HCT116 (cell line): ENCODE data around the gene PDILT. TPM values are rescaled to one million over a fixed set of nuclear protein-coding genes. Genes with fewer than 3 reads are reported as not detected.

Experiments
- ATAC-seq: fragments of 200-7000 bp; cut with Tn5 transposase; 2 replicates; pipeline ENCODE4 v1.9.1; 2020; ENCODE audit warnings: mild to moderate bottlenecking, moderate library complexity
- BruUV-seq: library from RNA; stranded (reverse); fragments of 400-500 nt; replicated peaks from 2 replicates; lab custom pipeline; 2021; lab: Mats Ljungman, UMichigan
- CTCF ChIA-PET: fragments of 300-600 bp; sonication (Branson Sonifier 250); formaldehyde crosslinking; loops from one replicate; lab custom pipeline; 2021; ENCODE audit warnings: antibody characterized with exemption; lab: Charles Lee
- POLR2A ChIA-PET: fragments of 300-600, 350-600 bp; sonication (Branson Sonifier 250); formaldehyde crosslinking; loops from one replicate; lab custom pipeline; 2021; ENCODE audit warnings: antibody characterized with exemption; lab: Charles Lee
- RAD21 ChIA-PET, 2 experiments: fragments of 300-600 bp; sonication (Branson Sonifier 250); formaldehyde crosslinking; loops; one replicate each; lab custom pipeline; 2023; ENCODE audit warnings: low total read pairs in 2 of 2; ENCODE audit not compliant: uncharacterized antibody in 2 of 2, unreplicated experiment in 2 of 2, low non-redundant PET in 1 of 2; lab: Charles Lee
- DNase-seq: peaks from one replicate; pipeline ENCODE4 v3.0.0-alpha.2; 2010; ENCODE audit warnings: low read depth, low spot score
- H2AFZ ChIP-seq: fragments of 200-600 bp; shearing (Covaris generic), sonication (generic); 2 replicates; pipeline ENCODE4 v1.6.1; 2017; ENCODE audit warnings: low read depth, mixed run types, mixed read lengths, antibody characterized with exemption, low read length; ENCODE audit not compliant: poor library complexity, severe bottlenecking
- H3K27ac ChIP-seq: 2 replicates; pipeline ENCODE4 v1.5.1; 2012; ENCODE audit warnings: low read depth, low read length
- H3K27me3 ChIP-seq: fragments of 200-600 bp; sonication (generic); 2 replicates; pipeline ENCODE4 v1.6.1; 2016; ENCODE audit warnings: mixed run types, low read length, mixed read lengths; ENCODE audit not compliant: insufficient read depth
- H3K36me3 ChIP-seq, 2 experiments: fragments of 200-500 bp in 1 of 2; fragments of 200-600 bp in 1 of 2; sonication (Bioruptor generic) in 1 of 2; sonication (generic) in 1 of 2; 2 replicates each; pipeline versions ENCODE4 v1.5.1 to v1.6.1; 2014 to 2016; ENCODE audit warnings: low read length in 2 of 2, inconsistent platforms in 1 of 2, mixed read lengths in 1 of 2, mixed run types in 1 of 2; ENCODE audit not compliant: insufficient read depth in 2 of 2, control insufficient read depth in 1 of 2
- H3K4me1 ChIP-seq, 2 experiments: fragments of 200-600 bp in 1 of 2; sonication (generic) in 1 of 2; 2 replicates each; pipeline versions ENCODE4 v1.5.1 to v1.6.1; 2012 to 2017; ENCODE audit warnings: low read length in 2 of 2, inconsistent platforms in 1 of 2, mild to moderate bottlenecking in 1 of 2, mixed read lengths in 1 of 2, mixed run types in 1 of 2, moderate library complexity in 1 of 2; ENCODE audit not compliant: insufficient read depth in 2 of 2, control insufficient read depth in 1 of 2
- H3K4me2 ChIP-seq: fragments of 200-600 bp; sonication (generic); 2 replicates; pipeline ENCODE4 v1.6.1; 2017; ENCODE audit warnings: mixed run types, low read length, mixed read lengths
- H3K4me3 ChIP-seq, 2 experiments: fragments of 200-600 bp in 1 of 2; sonication (generic) in 1 of 2; replicated peaks in 1 of 2; 2 replicates each; pipeline ENCODE4 v1.5.1; 2011 to 2016; ENCODE audit warnings: low read length in 2 of 2, control low read depth in 1 of 2, low read depth in 1 of 2, mild to moderate bottlenecking in 1 of 2, mixed read lengths in 1 of 2, mixed run types in 1 of 2
- H3K79me2 ChIP-seq: fragments of 200-600 bp; sonication (generic); 2 replicates; pipeline ENCODE4 v1.6.1; 2017; ENCODE audit warnings: mild to moderate bottlenecking, mixed run types, low read length, moderate library complexity, mixed read lengths; ENCODE audit not compliant: insufficient read depth
- H3K9ac ChIP-seq: fragments of 200-600 bp; sonication (generic); 2 replicates; pipeline ENCODE4 v1.6.1; 2016; ENCODE audit warnings: low read length, mixed read lengths
- H3K9me2 ChIP-seq: fragments of 200-600 bp; sonication (generic), shearing (Covaris generic); 2 replicates; pipeline ENCODE4 v1.6.1; 2017; ENCODE audit warnings: mixed run types, mild to moderate bottlenecking, moderate library complexity; ENCODE audit not compliant: insufficient read depth
- H3K9me3 ChIP-seq, 2 experiments: fragments of 200-500 bp in 1 of 2; fragments of 200-600 bp in 1 of 2; sonication (Bioruptor generic) in 1 of 2; sonication (generic) in 1 of 2; 2 replicates each; pipeline ENCODE4 v1.6.1; 2014 to 2017; ENCODE audit warnings: low read length in 2 of 2, mixed read lengths in 2 of 2, inconsistent platforms in 1 of 2, low read depth in 1 of 2, mild to moderate bottlenecking in 1 of 2, mixed run types in 1 of 2, moderate library complexity in 1 of 2; ENCODE audit not compliant: control insufficient read depth in 1 of 2, insufficient read depth in 1 of 2
- H4K20me1 ChIP-seq: fragments of 200-600 bp; sonication (generic), shearing (Covaris generic); 2 replicates; pipeline ENCODE4 v1.6.1; 2017; ENCODE audit warnings: mixed run types, mild to moderate bottlenecking, moderate library complexity; ENCODE audit not compliant: insufficient read depth
- CBX3 ChIP-seq: IDR thresholded peaks from 2 replicates; pipeline ENCODE4 v1.6.1; 2012; ENCODE audit warnings: low read depth
- CTCF ChIP-seq, 3 experiments: fragments of 200-600 bp in 1 of 3; sonication (generic) in 1 of 3; IDR thresholded peaks in 2 of 3; conservative IDR thresholded peaks in 1 of 3; 2 replicates each; pipeline ENCODE4 v1.5.1; 2012 to 2017; ENCODE audit warnings: low read depth in 2 of 3, low read length in 2 of 3, antibody characterized with exemption in 1 of 3, borderline replicate concordance in 1 of 3, control low read depth in 1 of 3, mild to moderate bottlenecking in 1 of 3, mixed read lengths in 1 of 3, mixed run types in 1 of 3, moderate library complexity in 1 of 3; ENCODE audit not compliant: insufficient read depth in 1 of 3
- EGR1 ChIP-seq: IDR thresholded peaks from 2 replicates; pipeline ENCODE4 v1.6.1; 2012; ENCODE audit warnings: low read depth
- ELF1 ChIP-seq: IDR thresholded peaks from 2 replicates; pipeline ENCODE4 v1.6.1; 2012; ENCODE audit warnings: low read depth, borderline replicate concordance
- EZH2 ChIP-seq: fragments of 200-600 bp; sonication (generic); IDR thresholded peaks from 2 replicates; pipeline ENCODE4 v1.6.1; 2017; ENCODE audit warnings: antibody characterized with exemption, mixed run types
- FOSL1 ChIP-seq: IDR thresholded peaks from 2 replicates; pipeline ENCODE4 v1.6.1; 2012; ENCODE audit warnings: low read depth
- JUND ChIP-seq: IDR thresholded peaks from 2 replicates; pipeline ENCODE4 v1.6.1; 2012
- MAX ChIP-seq: IDR thresholded peaks from 2 replicates; pipeline ENCODE4 v1.6.1; 2012
- POLR2A ChIP-seq: IDR thresholded peaks from 2 replicates; pipeline ENCODE4 v1.7.0; 2011; ENCODE audit warnings: borderline replicate concordance; ENCODE audit not compliant: insufficient read depth, insufficient read length; ENCODE audit errors: extremely low read depth
- RAD21 ChIP-seq: IDR thresholded peaks from 2 replicates; pipeline ENCODE4 v1.6.1; 2012; ENCODE audit warnings: low read depth, mild to moderate bottlenecking
- SIN3A ChIP-seq: IDR thresholded peaks from 2 replicates; pipeline ENCODE4 v1.6.1; 2012; ENCODE audit warnings: low read depth
- SRF ChIP-seq: IDR thresholded peaks from 2 replicates; pipeline ENCODE4 v1.6.1; 2012; ENCODE audit warnings: low read depth
- TCF7L2 ChIP-seq: IDR thresholded peaks from 2 replicates; pipeline ENCODE4 v1.7.0; 2011; ENCODE audit warnings: borderline replicate concordance, inconsistent platforms; ENCODE audit not compliant: insufficient read depth, insufficient read length; ENCODE audit errors: extremely low read depth
- YY1 ChIP-seq: IDR thresholded peaks from 2 replicates; pipeline ENCODE4 v1.6.1; 2011; ENCODE audit warnings: low read length, low read depth, moderate library complexity, mild to moderate bottlenecking; ENCODE audit not compliant: insufficient replicate concordance; ENCODE audit errors: extremely low read depth
- ZFX ChIP-seq: fragments of 450-650 bp; IDR thresholded peaks from 2 replicates; pipeline ENCODE4 v1.6.1; 2017
- ZNF274 ChIP-seq: fragments of 200-500 bp; sonication (Bioruptor generic); IDR thresholded peaks from 2 replicates; pipeline ENCODE4 v1.6.1; 2014; ENCODE audit warnings: mild to moderate bottlenecking, low read depth, low read length, inconsistent platforms
- intact Hi-C: fragments of 100-400 bp; cut with micrococcal nuclease; formaldehyde crosslinking; loops from 2 replicates; pipeline ENCODE4 v1.10.0; 2022
- total RNA-seq: library from RNA; stranded (reverse); gene quantifications from one replicate; pipeline ENCODE4 v1.2.1, GENCODE V29; 2021; ENCODE audit not compliant: unreplicated experiment
- TF ChIP-seq, protein P1 (sequence below): IDR thresholded peaks from 2 replicates; pipeline ENCODE4 v1.6.1; 2012
- TF ChIP-seq, protein P2 (sequence below): IDR thresholded peaks from 2 replicates; pipeline ENCODE4 v1.6.1; 2012; ENCODE audit warnings: low read depth

PDILT gene
- total RNA-seq, 1 experiment from 2014 or later = not detected

DNA sequence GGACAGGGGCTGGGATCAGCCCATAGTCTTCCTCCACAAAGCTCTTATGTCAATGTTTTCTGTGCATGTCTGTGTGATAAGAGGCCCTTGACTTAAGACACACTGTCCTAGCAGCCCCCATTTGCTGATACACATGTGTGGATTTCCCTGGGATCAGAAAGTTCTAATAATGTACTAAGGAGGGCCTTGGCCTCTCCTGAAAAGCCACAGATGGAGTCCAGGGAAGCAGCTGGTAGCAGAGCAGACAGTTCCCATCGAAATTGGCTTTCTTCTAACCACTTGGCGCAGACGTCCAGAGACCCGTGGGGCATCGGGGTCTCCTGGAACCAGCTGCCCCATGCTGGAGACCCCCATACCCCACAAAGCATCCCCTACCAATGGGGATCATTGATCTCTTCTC lies 72.9 kb downstream of the PDILT start:
- H3K36me3 ChIP-seq = no peaks in the 10 kb centered on the region
- no peaks in the 10 kb centered on the region for H3K9me3 ChIP-seq
- intact Hi-C loops = no loop called here
- H3K27ac ChIP-seq = no peak overlapping the region
- POLR2A ChIA-PET = no interaction called here
- no TSS peak for BruUV-seq
- H3K27me3 ChIP-seq = peaks cover 26% of the 10 kb centered on the region
- H3K4me3 ChIP-seq = no peak overlapping the region
- CTCF ChIA-PET = no interaction called here
- no peak for DNase-seq
- H3K4me2 ChIP-seq = no peak overlapping the region
- H3K79me2 ChIP-seq = no peaks in the 10 kb centered on the region
- H3K9me2 ChIP-seq = no peaks in the 10 kb centered on the region
- no peak overlapping the region for H3K9ac ChIP-seq
- RAD21 ChIA-PET = no interaction called here
- H3K4me1 ChIP-seq = no peaks in the 10 kb centered on the region
- H2AFZ ChIP-seq = no peak overlapping the region
- no peaks in the 10 kb centered on the region for H4K20me1 ChIP-seq
- no peak for ATAC-seq
- TF ChIP-seq ZNF274 = no peak
- TF ChIP-seq, protein P1, sequence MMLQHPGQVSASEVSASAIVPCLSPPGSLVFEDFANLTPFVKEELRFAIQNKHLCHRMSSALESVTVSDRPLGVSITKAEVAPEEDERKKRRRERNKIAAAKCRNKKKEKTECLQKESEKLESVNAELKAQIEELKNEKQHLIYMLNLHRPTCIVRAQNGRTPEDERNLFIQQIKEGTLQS = no peak
- TF ChIP-seq, protein P2, sequence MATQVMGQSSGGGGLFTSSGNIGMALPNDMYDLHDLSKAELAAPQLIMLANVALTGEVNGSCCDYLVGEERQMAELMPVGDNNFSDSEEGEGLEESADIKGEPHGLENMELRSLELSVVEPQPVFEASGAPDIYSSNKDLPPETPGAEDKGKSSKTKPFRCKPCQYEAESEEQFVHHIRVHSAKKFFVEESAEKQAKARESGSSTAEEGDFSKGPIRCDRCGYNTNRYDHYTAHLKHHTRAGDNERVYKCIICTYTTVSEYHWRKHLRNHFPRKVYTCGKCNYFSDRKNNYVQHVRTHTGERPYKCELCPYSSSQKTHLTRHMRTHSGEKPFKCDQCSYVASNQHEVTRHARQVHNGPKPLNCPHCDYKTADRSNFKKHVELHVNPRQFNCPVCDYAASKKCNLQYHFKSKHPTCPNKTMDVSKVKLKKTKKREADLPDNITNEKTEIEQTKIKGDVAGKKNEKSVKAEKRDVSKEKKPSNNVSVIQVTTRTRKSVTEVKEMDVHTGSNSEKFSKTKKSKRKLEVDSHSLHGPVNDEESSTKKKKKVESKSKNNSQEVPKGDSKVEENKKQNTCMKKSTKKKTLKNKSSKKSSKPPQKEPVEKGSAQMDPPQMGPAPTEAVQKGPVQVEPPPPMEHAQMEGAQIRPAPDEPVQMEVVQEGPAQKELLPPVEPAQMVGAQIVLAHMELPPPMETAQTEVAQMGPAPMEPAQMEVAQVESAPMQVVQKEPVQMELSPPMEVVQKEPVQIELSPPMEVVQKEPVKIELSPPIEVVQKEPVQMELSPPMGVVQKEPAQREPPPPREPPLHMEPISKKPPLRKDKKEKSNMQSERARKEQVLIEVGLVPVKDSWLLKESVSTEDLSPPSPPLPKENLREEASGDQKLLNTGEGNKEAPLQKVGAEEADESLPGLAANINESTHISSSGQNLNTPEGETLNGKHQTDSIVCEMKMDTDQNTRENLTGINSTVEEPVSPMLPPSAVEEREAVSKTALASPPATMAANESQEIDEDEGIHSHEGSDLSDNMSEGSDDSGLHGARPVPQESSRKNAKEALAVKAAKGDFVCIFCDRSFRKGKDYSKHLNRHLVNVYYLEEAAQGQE = no peak
- TF ChIP-seq CBX3 = no peak
- TF ChIP-seq ELF1 = no peak
- no peak for TF ChIP-seq RAD21
- no peak for TF ChIP-seq TCF7L2
- no peak for TF ChIP-seq MAX
- TF ChIP-seq SIN3A = no peak
- no peak for TF ChIP-seq JUND
- TF ChIP-seq EGR1 = no peak
- TF ChIP-seq SRF = no peak
- no peak for TF ChIP-seq POLR2A
- TF ChIP-seq ZFX = no peak
- TF ChIP-seq YY1 = no peak
- no peak for TF ChIP-seq EZH2
- no peak for TF ChIP-seq FOSL1
- TF ChIP-seq CTCF (IDR thresholded peaks at IDR 0.05 in 2 of 3, conservative IDR thresholded peaks at IDR 0.05 in 1 of 3; ENCODE audit: borderline replicate concordance in 1 of 3, insufficient read depth in 1 of 3, low read depth in 2 of 3, low read length in 2 of 3) = no peak
